SIG-M5 (cell line): ENCODE results near the gene TRIM28.

Experiments
- DNase-seq: peaks from one replicate; lab custom pipeline; 2025; lab: John Stamatoyannopoulos, UW

TRIM28 gene

GRCh38 chr19:58549664-58550361, 5.9 kb downstream of the TRIM28 start:
- no peak for DNase-seq

- no peak for DNase-seq
Measured at GRCh38 chr19:58550362-58551122, 6.7 kb downstream of the TRIM28 start.

- DNase-seq: no peak
Measured at GRCh38 chr19:58551123-58551497, 7.2 kb downstream of the TRIM28 start.

- no peak for DNase-seq
Measured at GRCh38 chr19:58551577-58552471, 8.0 kb downstream of the TRIM28 start.

- DNase-seq: no peak
Measured at GRCh38 chr19:58552655-58553054, 8.8 kb downstream of the TRIM28 start.

- no peak for DNase-seq
Measured at GRCh38 chr19:58553799-58554493, 10.1 kb downstream of the TRIM28 start.

- no peak for DNase-seq
Measured at GRCh38 chr19:58554494-58555368, 10.9 kb downstream of the TRIM28 start, which contains the start of gene CHMP2A. Gene CHMP2A, minus strand, starts transcription at chr19:58555105. Its CDS starts 893 bp downstream, at chr19:58554212.

GRCh38 chr19:58555369-58555885, 11.6 kb downstream of the TRIM28 start:
- DNase-seq: no peak

- DNase-seq: no peak
Measured at GRCh38 chr19:58555920-58556621, 12.2 kb downstream of the TRIM28 start.

- DNase-seq: no peak
Measured at GRCh38 chr19:58556622-58557220, 12.9 kb downstream of the TRIM28 start.

- no peak for DNase-seq
Measured at GRCh38 chr19:58557221-58558065, 13.6 kb downstream of the TRIM28 start.

GRCh38 chr19:58558066-58558622, 14.3 kb downstream of the TRIM28 start, which contains the start of gene UBE2M:
Gene UBE2M, minus strand, starts transcription at chr19:58558611. Its CDS starts 230 bp downstream, at chr19:58558381.
- DNase-seq: no peak

- DNase-seq: no peak
Measured at GRCh38 chr19:58558623-58559274, 14.9 kb downstream of the TRIM28 start.

GRCh38 chr19:58559275-58560006, 15.6 kb downstream of the TRIM28 start:
- DNase-seq: no peak

- no peak for DNase-seq
Measured at GRCh38 chr19:58560007-58560887, 16.4 kb downstream of the TRIM28 start.

GRCh38 chr19:58560921-58561320, 17.1 kb downstream of the TRIM28 start:
- DNase-seq: no peak
